LNCAP (cell line): ENCODE measurements around the gene MRPS15.

Experiments
- CTCF ChIP-seq: fragments of 450-650 bp; IDR thresholded peaks from 2 replicates; pipeline ENCODE4 v1.5.1; 2017; ENCODE audit warnings: mild to moderate bottlenecking

MRPS15 gene

GRCh38 chr1:36486093-36486438 lies 21.9 kb upstream of the MRPS15 start:
- no peak for TF ChIP-seq CTCF

- no peak for TF ChIP-seq CTCF
These were observed 19.9 kb upstream of the MRPS15 start for GRCh38 chr1:36484099-36484498.

- TF ChIP-seq CTCF, result no peak
These were observed 18.7 kb upstream of the MRPS15 start, which contains the start of gene CSF3R for GRCh38 chr1:36482724-36483388. Gene CSF3R (minus strand): TSS chr1:36482913. CDS start chr1:36479496, 3,417 bp downstream.

- TF ChIP-seq CTCF, result no peak
These were observed 17.9 kb upstream of the MRPS15 start for GRCh38 chr1:36481771-36482723.

GRCh38 chr1:36481091-36481490 lies 16.9 kb upstream of the MRPS15 start:
- no peak for TF ChIP-seq CTCF

- no peak for TF ChIP-seq CTCF
These were observed 16.0 kb upstream of the MRPS15 start for GRCh38 chr1:36480161-36480560.

- no peak for TF ChIP-seq CTCF
These were observed 15.4 kb upstream of the MRPS15 start for GRCh38 chr1:36479505-36480051.
